ENCODE measurements around the gene ZACN. TPM values are rescaled to one million over a fixed set of nuclear protein-coding genes. Genes with fewer than 3 reads are reported as not detected.
"Not testable (repeated sequence)": the region's sequence is repeated elsewhere in the genome, so short reads cannot be mapped to it uniquely, and the experiment has no call there.

ZACN gene
- total RNA-seq, 1 donor from 2014 or later: not detected

DNA sequence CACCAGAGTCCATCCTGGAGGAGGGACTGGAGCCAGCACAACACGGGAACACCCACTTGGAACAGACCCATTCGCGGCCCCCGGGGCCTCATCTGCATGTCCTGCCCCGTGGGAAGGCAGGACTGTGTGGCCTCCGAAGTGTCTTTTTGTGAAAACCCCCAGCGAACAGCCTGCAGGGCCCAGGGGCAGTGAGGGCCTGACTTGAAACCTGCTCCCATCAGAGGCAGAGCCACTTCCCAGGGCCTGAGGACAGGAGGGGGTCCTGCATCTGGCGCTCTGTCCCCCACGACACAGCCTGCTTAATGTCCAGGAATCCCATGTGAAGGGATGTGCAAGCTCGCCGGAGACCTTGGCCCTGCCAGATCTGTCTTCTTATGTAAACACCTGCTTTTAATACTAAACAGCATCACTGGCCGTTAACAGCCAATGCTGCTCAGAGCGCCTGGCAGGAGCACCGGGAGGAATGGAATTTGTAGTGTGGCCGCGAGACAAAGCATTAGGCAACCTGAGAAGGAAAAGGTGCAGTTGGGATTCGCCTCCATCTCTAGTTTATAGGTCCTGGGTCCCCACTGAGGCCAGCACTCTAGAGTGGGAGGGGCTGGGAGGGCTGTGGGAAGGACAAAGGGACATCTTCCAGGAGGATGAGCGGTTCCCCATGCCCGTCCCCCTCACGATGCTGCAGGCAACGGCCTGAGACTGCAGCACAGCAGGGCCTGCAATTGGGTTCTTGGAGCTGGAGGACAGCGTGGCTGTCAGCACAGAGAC lies 42.3 kb upstream of the ZACN start:
- TF ChIP-seq, protein P1, sequence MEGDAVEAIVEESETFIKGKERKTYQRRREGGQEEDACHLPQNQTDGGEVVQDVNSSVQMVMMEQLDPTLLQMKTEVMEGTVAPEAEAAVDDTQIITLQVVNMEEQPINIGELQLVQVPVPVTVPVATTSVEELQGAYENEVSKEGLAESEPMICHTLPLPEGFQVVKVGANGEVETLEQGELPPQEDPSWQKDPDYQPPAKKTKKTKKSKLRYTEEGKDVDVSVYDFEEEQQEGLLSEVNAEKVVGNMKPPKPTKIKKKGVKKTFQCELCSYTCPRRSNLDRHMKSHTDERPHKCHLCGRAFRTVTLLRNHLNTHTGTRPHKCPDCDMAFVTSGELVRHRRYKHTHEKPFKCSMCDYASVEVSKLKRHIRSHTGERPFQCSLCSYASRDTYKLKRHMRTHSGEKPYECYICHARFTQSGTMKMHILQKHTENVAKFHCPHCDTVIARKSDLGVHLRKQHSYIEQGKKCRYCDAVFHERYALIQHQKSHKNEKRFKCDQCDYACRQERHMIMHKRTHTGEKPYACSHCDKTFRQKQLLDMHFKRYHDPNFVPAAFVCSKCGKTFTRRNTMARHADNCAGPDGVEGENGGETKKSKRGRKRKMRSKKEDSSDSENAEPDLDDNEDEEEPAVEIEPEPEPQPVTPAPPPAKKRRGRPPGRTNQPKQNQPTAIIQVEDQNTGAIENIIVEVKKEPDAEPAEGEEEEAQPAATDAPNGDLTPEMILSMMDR (IDR thresholded peaks at IDR 0.05): no peak
- Histone ChIP-seq H3K36me3 (peaks cover 38% of the 10 kb centered on the region), H3K27ac (no peak overlapping the region), H3K27me3 (ENCODE audit: low read depth) (no peaks in the 10 kb centered on the region), H3K4me1 (no peaks in the 10 kb centered on the region), H3K4me3 (no peak overlapping the region), H3K9me3 (no peaks in the 10 kb centered on the region)
- ATAC-seq: no peak
- DNase-seq: no peak
- intact Hi-C loops (cut with DNase I): no loop called here

DNA sequence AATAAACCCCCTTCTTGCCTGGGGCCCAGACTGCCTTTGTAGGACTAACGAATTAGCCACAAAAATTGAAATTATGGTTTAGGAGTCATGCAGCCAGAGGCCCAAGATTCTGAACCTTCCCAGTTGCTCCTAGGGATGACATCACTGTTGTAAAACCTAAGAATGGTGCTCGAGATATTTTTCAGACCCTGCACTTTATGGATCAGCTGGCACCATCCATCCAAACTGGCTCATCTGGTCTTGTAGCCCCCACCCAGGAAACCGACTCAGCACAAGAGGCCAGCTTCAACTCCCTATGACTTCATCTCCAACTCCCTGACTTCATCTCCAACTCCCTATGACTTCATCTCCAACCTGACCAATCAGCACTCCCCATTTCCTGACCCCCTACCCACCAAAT lies 40.9 kb upstream of the ZACN start:
- Histone ChIP-seq H3K27me3 (ENCODE audit: low read depth) (no peaks in the 10 kb centered on the region), H3K4me3 (no peak overlapping the region), H3K9me3 (no peaks in the 10 kb centered on the region), H3K36me3 (peaks cover 52% of the 10 kb centered on the region), H3K4me1 (no peaks in the 10 kb centered on the region), H3K27ac (no peak overlapping the region)
- ATAC-seq (no peak), DNase-seq (no peak)
- TF ChIP-seq, protein P1 (IDR thresholded peaks at IDR 0.05): no peak
- intact Hi-C loops (cut with DNase I): no loop called here

DNA sequence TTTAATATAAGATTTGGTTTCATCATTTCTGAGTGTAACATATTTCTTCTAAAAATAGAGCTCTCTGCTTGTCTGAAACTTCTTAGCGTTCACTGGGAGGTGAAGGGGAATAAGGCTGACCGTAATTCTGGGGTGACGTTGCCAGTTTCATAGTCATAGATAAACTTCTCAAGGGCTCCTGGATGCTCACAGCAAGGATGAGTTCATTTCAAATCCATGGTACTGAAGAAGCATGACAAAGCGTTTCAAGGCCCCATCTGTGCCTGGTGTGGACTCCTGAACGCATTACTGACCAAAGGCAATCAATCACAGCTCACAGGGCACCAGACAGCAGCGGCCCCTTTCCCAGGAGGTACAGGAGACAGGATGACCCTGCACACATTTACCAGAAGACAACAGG lies 39.9 kb upstream of the ZACN start:
- intact Hi-C loops (cut with DNase I): no loop called here
- no peak for DNase-seq
- TF ChIP-seq, protein P1 (IDR thresholded peaks at IDR 0.05): no peak
- Histone ChIP-seq H3K9me3 (no peaks in the 10 kb centered on the region), H3K36me3 (peaks cover 63% of the 10 kb centered on the region), H3K27ac (no peak overlapping the region), H3K27me3 (ENCODE audit: low read depth) (no peaks in the 10 kb centered on the region), H3K4me3 (no peak overlapping the region), H3K4me1 (no peaks in the 10 kb centered on the region)
- ATAC-seq: no peak

DNA sequence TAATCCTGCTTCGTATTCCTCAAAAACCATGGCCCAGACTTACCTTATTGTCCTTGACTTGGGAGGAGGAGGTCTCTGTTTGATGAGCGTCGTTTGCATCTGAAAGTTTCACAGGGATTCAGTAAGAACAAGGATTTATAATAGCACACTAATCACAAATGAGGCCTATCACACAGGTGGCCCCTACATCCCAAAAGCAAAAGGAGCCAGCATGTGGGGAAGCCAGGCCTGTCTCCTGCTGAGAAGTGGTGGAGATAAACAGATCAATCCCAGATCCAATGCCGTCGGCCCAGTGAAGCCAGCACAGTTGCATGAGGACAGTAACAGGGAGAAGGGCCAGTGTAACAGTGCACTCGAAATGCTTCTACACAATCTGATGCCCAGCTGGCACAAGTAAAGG lies 38.6 kb upstream of the ZACN start:
- Histone ChIP-seq H3K4me1 (no peaks in the 10 kb centered on the region), H3K27ac (no peak overlapping the region), H3K27me3 (ENCODE audit: low read depth) (no peaks in the 10 kb centered on the region), H3K36me3 (peaks cover 75% of the 10 kb centered on the region), H3K9me3 (no peaks in the 10 kb centered on the region), H3K4me3 (no peak overlapping the region)
- intact Hi-C loops (cut with DNase I): no loop called here
- no peak for DNase-seq
- no peak for ATAC-seq
- TF ChIP-seq, protein P1 (IDR thresholded peaks at IDR 0.05): no peak

DNA sequence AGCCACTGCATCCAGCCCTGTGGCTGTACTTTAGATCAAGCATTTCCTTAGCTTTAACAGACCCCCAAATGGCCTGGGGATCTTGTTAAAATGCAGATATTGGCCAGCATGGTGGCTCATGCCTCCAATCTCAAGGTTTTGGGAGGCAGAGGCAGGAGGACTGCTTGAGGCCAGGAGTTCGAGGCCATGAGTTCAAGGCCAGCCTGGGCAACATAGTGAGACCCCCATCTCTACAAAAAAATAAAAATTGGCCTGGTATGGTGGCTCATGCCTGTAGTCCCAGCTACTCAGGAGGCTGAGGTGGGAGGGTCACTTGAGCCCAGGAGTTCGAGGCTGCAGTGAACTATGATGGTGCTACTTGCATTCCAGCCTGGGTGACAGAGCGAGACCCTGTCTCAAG lies 36.1 kb upstream of the ZACN start:
- H3K9me3 ChIP-seq; H3K27ac ChIP-seq; intact Hi-C loops (cut with DNase I); DNase-seq; H3K27me3 ChIP-seq (ENCODE audit: low read depth); H3K4me3 ChIP-seq; ATAC-seq; H3K4me1 ChIP-seq: not testable (repeated sequence)
- peaks cover 100% of the 10 kb centered on the region for H3K36me3 ChIP-seq

DNA sequence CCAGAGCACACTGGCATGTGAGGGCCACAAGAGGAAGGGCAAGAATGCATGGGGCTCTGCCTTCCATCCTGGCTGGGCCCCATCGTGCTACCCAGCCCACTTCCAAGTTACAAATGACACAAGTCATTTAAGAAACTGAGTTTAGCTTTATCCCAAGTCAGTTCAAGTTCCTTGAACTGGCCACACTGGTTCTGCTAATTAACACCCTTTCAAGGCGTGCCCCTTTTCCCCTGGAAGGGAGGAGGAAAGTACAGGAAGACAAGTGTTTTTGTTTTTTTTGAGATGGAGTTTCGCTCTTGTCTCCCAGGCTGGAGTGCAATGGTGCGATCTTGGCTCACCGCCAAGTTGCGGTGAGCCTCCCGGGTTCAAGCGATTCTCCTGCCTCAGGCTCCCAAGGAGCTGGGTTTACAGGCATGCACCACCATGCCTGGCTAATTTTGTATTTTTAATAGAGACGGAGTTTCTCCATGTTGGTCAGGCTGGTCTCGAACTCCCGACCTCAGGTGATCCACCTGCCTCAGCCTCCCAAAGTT lies 34.4 kb upstream of the ZACN start:
- DNase-seq; H3K9me3 ChIP-seq; H3K4me3 ChIP-seq; H3K27me3 ChIP-seq (ENCODE audit: low read depth); H3K27ac ChIP-seq; ATAC-seq; intact Hi-C loops (cut with DNase I): not testable (repeated sequence)
- peaks cover 100% of the 10 kb centered on the region for H3K36me3 ChIP-seq
- H3K4me1 ChIP-seq: peaks cover 12% of the 10 kb centered on the region

Data from lower lobe of right lung (tissue), 2 donors.